Effector CD8-positive, alpha-beta T cell (primary cell): ENCODE measurements around the gene PLEKHF1.
"Not testable (repeated sequence)": the region's sequence is repeated elsewhere in the genome, so short reads cannot be mapped to it uniquely, and the experiment has no call there.

Experiments used
- DNase-seq: peaks from one replicate; lab custom pipeline; 2025; lab: John Stamatoyannopoulos, UW

PLEKHF1 gene

DNA sequence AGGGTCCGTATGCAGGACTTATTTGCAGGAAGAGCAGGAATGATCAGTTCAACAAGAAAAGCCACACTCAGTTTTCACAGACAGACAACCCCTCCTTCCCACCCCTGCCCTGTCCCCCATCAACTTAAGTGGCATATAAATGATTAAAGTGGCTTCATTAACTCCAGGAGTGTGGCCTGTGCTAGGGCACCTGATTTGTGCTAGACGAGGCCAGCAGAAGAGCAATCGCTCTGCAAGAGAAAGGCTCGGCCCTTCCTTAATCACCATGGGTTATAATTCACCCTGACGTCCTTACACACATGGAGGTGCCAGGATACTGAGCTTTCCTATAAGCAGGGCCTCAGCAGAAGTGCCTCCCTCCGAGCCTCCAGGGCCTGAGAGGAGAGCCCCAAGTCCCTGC lies 35.2 kb downstream of the PLEKHF1 start:
- no peak for DNase-seq

GRCh38 chr19:29702161-29702962 lies 37.1 kb downstream of the PLEKHF1 start:
- DNase-seq: no peak

DNA sequence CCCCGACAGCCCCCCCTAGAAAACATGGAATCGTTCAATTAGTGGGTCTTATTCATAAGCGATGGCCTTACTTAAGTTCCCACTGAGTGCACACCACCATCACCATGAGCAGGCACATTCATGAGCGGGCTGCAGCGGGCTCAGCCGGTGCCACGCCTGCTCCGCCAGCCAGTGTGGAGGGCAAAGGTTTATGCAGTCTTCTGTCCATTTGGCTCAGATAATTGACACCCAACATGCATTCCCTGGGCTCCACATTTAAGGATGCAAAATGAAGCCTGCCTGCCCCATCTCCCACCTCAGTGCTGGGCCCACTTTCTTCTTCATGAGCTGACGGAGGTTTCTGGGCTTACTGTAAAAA lies 37.7 kb downstream of the PLEKHF1 start:
- DNase-seq: no peak

- no peak for DNase-seq
Measured at GRCh38 chr19:29704562-29705558, 39.6 kb downstream of the PLEKHF1 start.

- no peak for DNase-seq
Measured at GRCh38 chr19:29705706-29706105, 40.4 kb downstream of the PLEKHF1 start.

DNA sequence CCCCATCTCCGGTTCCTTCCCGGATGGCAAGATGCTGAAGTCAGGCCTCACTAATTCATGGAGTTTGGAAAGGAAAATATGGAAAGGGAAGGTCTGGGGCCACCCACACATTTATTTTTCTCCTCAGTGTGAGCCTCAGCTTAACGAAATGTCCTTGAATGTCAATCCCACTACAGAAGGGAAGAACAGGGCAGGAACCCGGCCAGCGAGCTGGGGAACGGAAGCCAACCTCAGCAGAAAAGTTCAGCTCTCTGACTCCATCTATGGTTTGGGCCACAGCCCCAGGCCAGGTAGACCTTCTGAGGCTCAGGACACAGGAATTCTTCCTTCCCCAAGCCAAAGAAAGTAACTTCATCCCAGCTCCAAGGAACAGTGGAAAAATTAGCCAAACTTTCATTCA lies 41.4 kb downstream of the PLEKHF1 start:
- DNase-seq: no peak

GRCh38 chr19:29708554-29709439 lies 43.5 kb downstream of the PLEKHF1 start:
- DNase-seq: no peak

- not testable (repeated sequence) for DNase-seq
Measured at GRCh38 chr19:29709440-29709798, 44.2 kb downstream of the PLEKHF1 start.

- DNase-seq: no peak
Measured at GRCh38 chr19:29711584-29712132, 46.4 kb downstream of the PLEKHF1 start.

- DNase-seq: no peak
Measured at GRCh38 chr19:29712744-29713516, 47.7 kb downstream of the PLEKHF1 start.

DNA sequence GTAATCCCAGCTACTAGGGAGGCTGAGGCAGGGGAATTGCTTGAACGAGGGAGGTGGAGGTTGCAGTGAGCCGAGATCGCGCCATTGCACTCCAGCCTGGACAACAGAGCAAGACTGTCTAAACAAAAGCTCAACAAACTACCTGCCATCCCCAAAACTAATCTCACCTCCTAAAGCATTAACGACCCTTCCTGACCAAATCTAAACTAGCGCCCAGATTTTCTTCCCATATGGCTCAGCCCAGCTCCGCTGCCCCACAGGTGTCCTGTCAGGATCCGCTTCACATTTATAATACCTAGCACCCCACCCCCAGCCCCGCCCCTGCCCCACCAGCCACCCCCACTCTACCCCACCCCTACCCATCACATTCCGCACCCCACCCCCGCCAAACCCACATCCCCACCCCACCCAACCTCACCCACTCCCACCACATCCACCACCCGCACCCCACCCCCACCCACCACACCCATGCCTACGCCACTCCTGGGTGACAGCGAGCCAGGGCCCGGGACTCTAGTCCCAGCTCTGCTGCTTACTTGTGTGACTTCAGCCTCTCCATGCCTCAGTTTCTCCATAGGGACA lies 49.2 kb downstream of the PLEKHF1 start:
- peak; percentile 51 for DNase-seq

DNA sequence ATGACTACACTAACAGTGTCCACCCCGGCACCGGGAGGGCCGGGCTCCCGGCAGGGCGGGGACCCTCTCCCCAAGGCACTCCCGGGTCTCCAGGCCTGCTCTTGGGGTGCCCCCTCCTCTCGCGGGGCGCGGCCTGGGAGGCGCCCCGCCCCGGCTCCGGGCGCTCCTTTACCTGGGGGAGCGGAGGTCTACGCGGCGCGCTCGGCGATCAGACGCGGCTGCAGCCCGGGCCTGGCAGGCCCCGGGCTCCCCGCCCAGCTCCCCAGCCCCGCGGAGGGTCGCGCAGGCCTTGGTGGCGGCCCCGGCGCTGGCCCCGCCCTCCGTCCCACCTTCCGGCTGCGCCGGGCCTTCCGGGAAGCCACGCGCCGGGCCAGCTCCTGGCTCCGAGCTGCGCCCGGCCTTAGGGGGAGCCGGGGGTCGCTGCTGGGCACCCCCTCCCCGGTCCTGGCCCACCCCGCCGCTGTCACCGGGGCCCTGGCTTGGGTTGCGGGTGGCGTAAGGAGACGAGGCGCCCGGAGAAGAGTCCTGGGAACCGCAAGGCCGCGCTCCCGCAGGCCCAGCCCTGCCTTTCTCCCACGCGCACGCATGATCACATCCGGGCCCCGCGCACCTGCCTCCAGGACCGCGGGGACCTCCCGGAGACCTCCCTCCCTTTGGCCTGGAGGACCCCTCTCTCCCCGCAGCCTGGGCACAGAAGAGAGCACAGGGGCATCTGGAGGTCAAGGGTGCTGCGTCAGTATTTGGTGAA lies 49.9 kb downstream of the PLEKHF1 start, which contains the start of gene C19orf12:
Gene C19orf12 (minus strand): TSS at position 309 of the 748 bp plus-strand sequence. CDS start 6,848 bp downstream, outside the sequence.
- DNase-seq: peak; percentile 51

- DNase-seq: no peak
Measured at GRCh38 chr19:29715701-29716581, 50.7 kb downstream of the PLEKHF1 start.

- DNase-seq: no peak
Measured at GRCh38 chr19:29717051-29717450, 51.8 kb downstream of the PLEKHF1 start.

DNA sequence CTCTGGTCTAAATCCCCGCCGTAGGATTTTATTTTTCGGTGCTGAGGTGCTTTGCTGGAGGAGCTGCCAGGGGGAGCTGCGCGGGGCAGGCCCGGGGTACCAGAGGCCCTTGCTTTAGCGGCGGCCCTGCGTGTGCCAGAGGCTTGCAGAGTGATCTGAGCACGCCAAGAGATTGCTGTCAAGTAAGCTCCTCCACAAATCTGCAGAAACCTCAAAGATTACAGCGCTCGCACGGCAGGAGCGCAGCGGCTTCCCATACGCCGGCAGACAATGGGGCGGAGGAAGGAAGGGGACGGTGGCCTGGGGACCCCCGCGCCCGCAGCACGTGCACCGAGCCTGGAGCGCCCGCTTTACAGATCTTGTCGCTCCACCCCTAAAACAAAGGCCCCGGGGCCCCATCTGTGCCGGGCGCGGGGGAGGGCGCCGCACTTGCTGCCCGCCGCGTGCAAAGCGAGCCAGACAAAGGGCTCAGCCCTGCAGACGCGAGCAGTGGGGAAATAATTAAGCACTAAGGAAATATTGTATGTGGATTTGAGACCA lies 58.9 kb downstream of the PLEKHF1 start:
- DNase-seq: peak; percentile 12

DNA sequence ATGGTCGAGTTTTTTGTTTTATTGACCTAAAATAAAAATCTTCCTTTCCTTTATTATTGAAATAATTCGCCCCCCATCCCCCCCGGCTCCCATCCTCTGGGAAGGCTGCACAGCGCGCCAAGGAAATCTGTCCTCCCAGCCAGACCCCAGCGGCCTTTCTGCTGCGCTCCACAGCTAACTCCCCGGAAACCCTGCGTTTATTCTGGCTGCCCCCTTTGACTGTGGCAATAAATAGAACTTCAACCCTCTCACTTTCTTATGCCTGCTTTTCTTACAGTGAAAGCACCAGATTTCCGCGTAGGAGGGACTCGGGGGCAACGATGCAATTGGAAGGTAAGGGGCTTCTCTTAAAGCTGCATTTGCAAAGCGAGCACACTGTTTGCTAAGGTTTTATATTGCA lies 59.5 kb downstream of the PLEKHF1 start:
- no peak for DNase-seq
